Kidney glomerular epithelial cell (primary cell): ENCODE results near the gene NBEAL2.

Experiments
- DNase-seq: peaks from one replicate; lab custom pipeline; 2025; lab: John Stamatoyannopoulos, UW

NBEAL2 gene

DNA sequence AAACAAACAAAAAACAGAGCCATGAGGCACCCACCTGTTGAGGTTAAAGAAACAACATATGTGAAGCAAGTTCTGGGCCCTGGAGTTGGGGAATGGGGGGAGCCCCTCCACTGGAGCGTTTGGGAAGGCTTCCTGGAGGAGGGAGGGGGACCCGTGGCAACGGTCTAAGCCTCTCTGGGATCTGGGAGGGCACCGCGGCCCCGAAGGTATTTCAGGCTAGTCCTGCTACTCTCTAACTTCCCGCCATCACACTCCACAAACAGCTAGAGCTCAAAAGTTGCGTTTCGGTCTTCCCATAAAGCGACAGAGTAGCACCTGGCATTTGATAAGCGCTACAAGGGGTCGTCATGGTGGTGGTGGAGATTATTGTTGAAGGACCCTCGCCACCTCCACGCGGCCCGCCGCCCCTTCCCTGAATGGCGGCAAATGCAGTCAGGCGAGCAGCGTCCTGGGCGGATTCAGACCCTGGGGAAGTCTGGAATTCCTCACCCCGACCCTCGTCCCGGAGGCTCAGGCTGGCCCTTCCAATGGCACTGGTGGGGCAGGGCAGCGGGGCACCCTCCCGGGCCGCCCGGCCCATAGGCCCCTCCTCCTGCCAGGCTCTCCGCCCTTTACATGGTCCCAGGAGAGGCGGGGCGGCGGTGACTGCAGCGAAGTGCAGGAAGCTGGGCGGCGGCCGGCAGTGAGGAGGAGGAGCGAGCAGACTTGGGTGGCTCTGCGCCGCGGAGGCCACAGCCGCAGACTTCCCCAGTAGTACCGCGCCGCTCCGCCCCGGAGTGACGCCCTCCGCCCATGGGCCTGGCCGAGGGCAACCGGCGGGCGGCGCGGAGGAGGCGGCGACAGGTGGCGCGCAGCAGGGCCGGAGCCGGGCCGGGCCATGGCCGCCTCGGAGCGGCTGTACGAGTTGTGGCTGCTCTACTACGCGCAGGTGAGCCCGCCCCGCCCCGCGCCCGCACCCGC lies at the start of gene NBEAL2:
Gene NBEAL2, plus strand, starts transcription at position 682 of the 960 bp plus-strand sequence. Its CDS starts 196 bp downstream, at position 878.
- DNase-seq = peak; percentile 93

GRCh38 chr3:46930166-46930944 lies 49.1 kb upstream of the NBEAL2 start:
- no peak for DNase-seq

DNA sequence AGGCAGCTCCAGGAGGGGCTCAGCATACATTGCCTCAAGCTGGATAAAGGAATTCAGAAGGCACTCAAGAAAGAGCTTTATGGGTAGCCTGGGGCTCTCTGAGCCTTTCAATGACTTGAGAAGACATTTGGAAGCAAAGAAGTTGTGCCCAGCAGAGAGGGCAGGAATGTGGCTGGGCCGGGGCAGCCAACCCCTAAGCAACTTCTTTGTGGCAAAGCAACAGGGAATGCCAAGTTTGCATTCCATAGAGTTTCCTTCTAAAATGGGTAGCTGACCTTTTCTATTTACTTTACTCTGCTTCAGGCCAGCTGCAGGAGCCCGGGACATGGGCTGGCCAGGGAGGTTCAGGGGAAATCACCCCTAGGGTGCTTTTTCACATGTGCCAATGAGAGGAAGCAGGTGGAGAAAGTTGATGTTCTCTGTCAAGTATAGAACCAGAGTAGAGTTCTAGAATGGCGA lies 48.5 kb upstream of the NBEAL2 start:
- no peak for DNase-seq

- DNase-seq = no peak
These were observed 47.7 kb upstream of the NBEAL2 start for GRCh38 chr3:46931631-46932331.

GRCh38 chr3:46932455-46933225 lies 46.8 kb upstream of the NBEAL2 start:
- no peak for DNase-seq

DNA sequence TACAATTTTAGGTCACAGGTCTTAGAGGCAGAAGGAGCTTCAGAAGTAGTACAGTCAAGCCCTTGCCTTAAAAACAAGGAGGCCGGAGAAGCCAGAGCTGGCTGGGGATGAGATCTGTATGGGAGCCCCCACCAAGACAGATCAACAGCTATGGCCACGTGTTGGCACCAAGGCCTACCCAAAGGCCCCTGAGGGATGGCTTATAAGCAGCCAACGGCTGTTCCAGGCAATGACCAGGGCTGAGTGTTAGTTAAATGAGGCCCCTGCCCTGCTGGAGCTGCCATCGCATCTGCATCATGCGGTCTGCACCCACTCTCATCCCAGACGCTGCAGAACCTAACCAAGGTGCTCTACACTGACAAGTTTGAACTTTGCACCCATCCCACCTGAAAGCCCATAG lies 46.2 kb upstream of the NBEAL2 start:
- no peak for DNase-seq

- DNase-seq = no peak
These were observed 45.4 kb upstream of the NBEAL2 start for GRCh38 chr3:46934072-46934471.

DNA sequence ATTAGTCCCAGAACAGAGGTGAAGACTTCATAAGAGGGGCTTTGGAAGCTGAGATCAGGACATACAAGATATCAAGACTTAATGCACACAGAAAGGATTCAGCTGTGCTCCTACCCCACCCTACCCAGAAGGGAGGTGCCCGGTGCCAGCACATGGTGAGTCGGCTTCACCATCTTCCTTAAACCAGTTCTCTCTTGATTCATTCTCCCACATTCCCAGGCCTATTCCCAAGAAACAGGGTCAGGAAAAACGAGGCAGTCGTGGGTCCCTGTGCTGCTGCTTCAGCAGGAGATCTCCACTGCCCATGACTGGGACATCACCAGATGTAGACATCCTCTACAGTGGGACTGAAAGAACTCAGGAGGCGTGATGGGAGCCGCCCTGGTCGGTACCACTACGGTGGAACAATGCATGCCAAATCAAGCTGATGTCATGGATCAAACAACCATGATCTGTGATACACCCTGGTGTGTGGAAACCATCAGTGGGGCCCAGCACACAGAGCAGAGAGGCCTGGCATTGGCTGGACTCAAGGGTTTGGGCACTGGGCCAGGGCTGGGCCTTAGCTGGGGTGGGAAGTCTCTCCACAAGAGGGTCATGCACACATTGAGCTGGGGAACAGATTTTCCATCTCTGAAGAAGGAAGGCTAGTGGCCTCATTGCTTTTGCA lies 44.8 kb upstream of the NBEAL2 start:
- no peak for DNase-seq

DNA sequence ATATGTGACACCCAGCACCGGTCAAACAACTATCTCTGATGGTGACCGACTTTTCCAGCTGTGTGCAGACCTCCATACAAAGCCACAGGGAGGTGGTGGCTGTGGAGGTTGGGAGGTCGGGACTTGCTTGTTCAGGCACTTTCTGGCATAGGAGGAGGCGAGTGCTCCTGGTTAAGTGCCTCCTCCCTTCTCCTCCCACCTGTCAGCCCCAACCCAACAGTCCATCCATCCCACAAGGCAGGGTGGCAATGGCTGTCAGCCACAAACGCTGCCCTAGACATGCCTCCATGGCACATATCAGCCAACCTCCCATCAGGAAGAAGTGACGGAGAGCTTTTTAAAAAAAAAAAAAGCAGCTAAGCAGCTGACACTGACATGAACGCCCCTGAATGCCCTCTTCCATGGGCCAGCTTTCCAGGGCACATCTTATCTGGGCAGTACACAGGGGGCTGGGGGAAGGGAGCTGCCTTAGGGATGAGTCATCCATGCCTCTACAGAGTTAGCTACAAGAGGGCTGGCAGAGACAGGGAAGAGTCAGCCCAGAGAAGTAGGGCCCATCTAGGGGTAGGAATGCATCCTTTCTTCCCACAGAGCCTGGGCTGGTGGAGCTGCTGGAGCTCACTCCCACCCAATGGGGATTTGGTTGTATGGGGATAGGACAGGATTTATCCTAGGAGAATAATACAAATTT lies 44.2 kb upstream of the NBEAL2 start:
- DNase-seq = peak; percentile 96

GRCh38 chr3:46935989-46936558 lies 43.4 kb upstream of the NBEAL2 start:
- no peak for DNase-seq

- no peak for DNase-seq
These were observed 42.7 kb upstream of the NBEAL2 start for GRCh38 chr3:46936733-46937250.

DNA sequence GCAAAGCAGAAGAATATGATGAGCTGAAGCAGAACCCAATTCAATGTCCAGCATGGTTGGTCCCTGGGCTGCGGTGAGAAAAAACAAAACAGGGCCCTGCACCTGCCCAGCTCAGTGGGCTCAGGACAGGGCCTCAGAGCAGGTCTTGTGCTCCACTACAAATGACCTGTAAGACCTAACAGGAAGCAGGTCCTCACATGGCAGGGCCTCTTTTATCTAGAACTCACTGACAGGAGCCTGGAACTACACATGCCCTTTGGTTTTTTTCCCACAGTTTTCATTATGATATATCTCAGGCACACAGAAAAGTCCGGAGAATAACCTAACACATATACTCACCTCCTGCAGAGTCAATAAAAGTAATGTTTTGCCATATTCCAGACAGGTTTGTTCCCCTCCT lies 41.3 kb upstream of the NBEAL2 start:
- DNase-seq = no peak

GRCh38 chr3:46939578-46940445 lies 39.7 kb upstream of the NBEAL2 start:
- DNase-seq = no peak

- no peak for DNase-seq
These were observed 37.4 kb upstream of the NBEAL2 start for GRCh38 chr3:46942076-46942475.

- DNase-seq = no peak
These were observed 36.8 kb upstream of the NBEAL2 start for GRCh38 chr3:46942481-46943236.

DNA sequence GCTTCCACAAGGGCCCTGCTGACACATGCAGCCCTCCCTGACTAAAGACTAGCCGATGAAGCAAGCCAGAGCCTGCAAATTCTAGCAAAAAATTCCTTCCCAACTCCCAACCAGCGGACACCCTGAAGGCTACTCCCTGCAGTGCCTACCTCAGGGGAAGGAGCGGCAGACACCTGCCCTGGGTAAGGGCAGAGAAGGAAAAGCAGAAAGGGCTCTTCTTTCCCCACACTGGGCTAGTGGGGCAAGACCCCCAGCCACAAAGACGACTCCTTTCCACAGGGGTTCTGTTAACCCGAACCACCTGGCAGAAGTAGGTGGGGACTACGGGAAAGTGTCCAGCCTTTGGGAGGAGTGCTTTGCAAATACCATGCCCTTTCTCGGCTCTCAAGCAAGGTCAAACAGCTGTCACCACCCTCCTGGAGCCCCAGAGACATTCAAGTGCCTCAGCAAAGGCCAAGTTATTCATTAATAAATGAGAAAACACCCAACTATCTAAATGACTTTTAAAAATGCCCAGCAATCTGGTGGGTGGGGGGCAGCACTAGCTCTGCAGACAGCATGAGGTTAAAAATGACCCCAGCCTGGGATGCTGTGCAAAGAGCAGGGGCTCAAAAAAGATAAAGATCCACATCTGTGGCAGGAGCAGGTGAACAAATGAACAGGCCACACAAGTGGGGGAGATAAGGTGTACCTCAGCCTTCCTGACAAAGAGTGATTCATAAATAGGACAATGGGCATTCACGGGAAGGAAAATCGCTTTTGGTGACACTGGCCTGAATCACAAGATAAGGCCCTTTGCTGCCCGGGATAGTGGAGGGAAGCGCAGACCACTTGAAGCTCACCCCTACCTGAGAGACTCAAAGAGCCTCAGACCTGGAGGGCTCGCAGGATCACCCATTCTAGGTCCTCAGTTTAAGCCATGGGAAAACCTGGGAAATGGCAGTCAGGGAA lies 36.0 kb upstream of the NBEAL2 start:
- DNase-seq = peak; percentile 48

GRCh38 chr3:46944191-46944590 lies 35.3 kb upstream of the NBEAL2 start:
- DNase-seq = no peak
